Measurements from ENCODE around the gene PTPN9.

- TF ChIP-seq GATA2 (IDR thresholded peaks at IDR 0.05; ENCODE audit: low read depth, low read length), result no peak
- no peak for TF ChIP-seq GATA3 (IDR thresholded peaks at IDR 0.05; ENCODE audit: low read depth, low read length)
Observed at GRCh38 chr15:75616766-75617165, 37.7 kb upstream of the PTPN9 start.

All from SH-SY5Y (cell line).